HG03064 (cell line): ENCODE measurements around the gene CH25H.

ENCODE experiments used
- ATAC-seq: cut with Tn5 transposase; IDR thresholded peaks from one replicate; pipeline ENCODE4 v1.9.1; 2021; ENCODE audit warnings: low read depth; ENCODE audit not compliant: unreplicated experiment

CH25H gene

GRCh38 chr10:89235073-89235798, 28.1 kb upstream of the CH25H start:
- ATAC-seq = no peak

GRCh38 chr10:89233033-89233432, 25.9 kb upstream of the CH25H start:
- ATAC-seq = no peak

GRCh38 chr10:89228962-89229361, 21.8 kb upstream of the CH25H start:
- ATAC-seq = no peak

- ATAC-seq = no peak
These were observed 21.0 kb upstream of the CH25H start for GRCh38 chr10:89228146-89228545.

GRCh38 chr10:89226891-89227290, 19.8 kb upstream of the CH25H start:
- ATAC-seq = no peak

GRCh38 chr10:89224739-89225443, 17.8 kb upstream of the CH25H start:
- ATAC-seq = no peak

- no peak for ATAC-seq
These were observed 14.8 kb upstream of the CH25H start for GRCh38 chr10:89221919-89222318.

- no peak for ATAC-seq
These were observed 12.5 kb upstream of the CH25H start for GRCh38 chr10:89219513-89220218.

GRCh38 chr10:89217057-89217990, 10.2 kb upstream of the CH25H start:
- ATAC-seq = no peak

GRCh38 chr10:89216056-89216455, 8.9 kb upstream of the CH25H start:
- ATAC-seq = no peak

- ATAC-seq = no peak
These were observed 8.4 kb upstream of the CH25H start for GRCh38 chr10:89215511-89215910.

- no peak for ATAC-seq
These were observed 7.5 kb upstream of the CH25H start for GRCh38 chr10:89214566-89215165.

- ATAC-seq = no peak
These were observed 6.2 kb upstream of the CH25H start for GRCh38 chr10:89213191-89213808.

- ATAC-seq = no peak
These were observed 3.8 kb upstream of the CH25H start for GRCh38 chr10:89210794-89211425.

GRCh38 chr10:89209718-89210117, 2.6 kb upstream of the CH25H start:
- no peak for ATAC-seq

- ATAC-seq = no peak
These were observed 859 bp upstream of the CH25H start for GRCh38 chr10:89207801-89208551.

GRCh38 chr10:89206402-89207180, 526 bp downstream of the CH25H start:
- ATAC-seq = no peak
